NCI-H69 (cell line): ENCODE results near the gene TANGO6.
A peak's percentile ranks its signal among the peaks of the same experiment; 100 is the strongest.

Experiments used
- DNase-seq: peaks from one replicate; lab custom pipeline; 2025; lab: John Stamatoyannopoulos, UW

The TANGO6 gene

DNA sequence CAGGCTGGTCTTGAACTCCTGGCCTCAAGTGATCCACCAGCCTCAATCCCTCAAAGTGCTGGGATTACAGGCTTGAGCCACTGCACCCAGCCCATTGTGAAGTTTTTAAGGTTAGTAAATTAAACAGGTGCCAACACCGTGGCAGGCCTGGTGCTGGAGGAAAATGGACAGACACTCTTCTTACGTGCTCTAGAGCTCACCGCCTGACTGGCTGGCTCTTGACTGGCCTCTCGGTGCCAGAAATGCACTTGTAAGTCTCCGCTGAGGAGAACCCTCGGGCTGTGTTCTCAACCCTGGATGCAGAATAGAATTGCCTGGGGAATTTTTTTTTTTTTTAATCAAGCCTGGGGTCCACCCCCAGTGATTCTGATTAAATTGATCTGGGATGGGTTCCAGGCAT, 251.9 kb downstream of the TANGO6 start:
- DNase-seq = no peak

DNA sequence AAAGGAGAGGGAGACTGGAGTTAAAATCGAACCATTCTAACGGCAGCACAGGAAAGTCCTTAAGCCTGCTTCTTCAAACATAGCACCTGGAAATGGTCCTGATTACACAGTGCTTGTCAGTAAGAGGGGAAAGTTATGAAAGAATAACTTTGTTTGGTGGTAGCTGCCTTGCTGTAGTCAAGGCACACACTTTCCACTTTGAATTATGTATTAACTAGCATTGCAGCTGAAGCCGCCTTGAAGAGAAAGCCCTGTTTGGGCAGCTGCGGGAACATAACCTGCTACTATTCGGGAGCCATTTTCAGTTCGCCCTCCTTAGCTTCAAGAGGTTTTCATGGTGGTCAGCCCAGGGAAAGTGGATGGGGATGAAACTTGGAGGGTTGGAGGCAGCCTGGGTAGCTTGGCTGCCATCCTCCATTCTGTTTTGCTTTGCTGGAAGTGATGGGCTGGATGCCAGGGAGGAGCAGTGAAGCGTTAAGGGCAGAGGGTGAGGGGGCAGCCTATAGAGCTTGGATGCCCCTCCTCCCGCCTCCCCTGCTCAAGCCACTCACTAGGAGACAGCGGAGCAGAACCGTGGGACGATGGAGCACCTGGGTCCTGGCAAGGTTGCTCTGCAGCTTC, 256.9 kb downstream of the TANGO6 start:
- DNase-seq = peak; percentile 69

DNA sequence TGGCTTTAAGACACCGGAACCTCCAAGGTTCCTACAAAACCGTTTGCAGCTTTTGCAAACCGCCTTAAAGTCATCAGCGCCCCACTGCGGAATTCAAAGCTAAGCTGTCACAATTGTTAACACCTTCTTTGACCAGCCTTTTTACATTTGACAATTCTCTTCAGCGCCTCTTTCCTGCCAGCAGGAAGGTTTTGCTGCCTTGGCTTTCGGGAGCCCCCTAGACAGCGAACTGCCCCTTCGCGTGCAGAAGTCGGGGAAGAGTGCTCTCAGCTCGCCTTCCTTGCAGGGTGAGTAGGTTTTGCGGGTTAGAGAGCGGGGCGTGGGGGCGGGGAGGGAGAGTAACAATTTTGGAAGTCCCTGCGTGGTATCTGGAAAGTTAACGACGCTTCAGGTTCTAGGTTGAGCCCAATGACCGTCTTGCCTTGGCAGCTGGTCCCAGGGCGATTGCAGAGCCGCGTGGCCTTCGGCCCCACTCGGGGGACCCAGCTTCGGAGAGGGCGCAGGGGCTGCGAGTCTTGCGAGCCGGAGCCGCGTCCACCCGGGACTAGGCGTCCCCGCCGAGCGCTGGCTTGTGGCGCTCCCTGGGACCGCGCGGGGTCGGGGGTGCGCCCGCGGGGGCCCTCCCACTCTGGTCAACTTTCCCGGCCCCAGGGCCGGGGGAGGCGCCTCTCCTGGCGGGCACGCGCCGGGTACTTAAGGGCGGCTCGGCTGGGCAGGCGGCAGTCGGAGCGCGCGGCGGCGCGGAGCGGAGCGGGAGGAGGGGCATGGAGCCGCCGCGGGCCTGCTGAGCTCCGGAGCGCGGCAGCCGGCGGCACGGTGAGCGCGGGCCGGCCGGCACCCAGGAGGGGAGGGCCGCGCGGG, 262.4 kb downstream of the TANGO6 start, which contains the start of gene HAS3:
TSS of gene HAS3 (plus strand) at position 153 of the 861 bp plus-strand sequence. CDS start 3,743 bp downstream, outside the sequence.
- peak; percentile 72 for DNase-seq

DNA sequence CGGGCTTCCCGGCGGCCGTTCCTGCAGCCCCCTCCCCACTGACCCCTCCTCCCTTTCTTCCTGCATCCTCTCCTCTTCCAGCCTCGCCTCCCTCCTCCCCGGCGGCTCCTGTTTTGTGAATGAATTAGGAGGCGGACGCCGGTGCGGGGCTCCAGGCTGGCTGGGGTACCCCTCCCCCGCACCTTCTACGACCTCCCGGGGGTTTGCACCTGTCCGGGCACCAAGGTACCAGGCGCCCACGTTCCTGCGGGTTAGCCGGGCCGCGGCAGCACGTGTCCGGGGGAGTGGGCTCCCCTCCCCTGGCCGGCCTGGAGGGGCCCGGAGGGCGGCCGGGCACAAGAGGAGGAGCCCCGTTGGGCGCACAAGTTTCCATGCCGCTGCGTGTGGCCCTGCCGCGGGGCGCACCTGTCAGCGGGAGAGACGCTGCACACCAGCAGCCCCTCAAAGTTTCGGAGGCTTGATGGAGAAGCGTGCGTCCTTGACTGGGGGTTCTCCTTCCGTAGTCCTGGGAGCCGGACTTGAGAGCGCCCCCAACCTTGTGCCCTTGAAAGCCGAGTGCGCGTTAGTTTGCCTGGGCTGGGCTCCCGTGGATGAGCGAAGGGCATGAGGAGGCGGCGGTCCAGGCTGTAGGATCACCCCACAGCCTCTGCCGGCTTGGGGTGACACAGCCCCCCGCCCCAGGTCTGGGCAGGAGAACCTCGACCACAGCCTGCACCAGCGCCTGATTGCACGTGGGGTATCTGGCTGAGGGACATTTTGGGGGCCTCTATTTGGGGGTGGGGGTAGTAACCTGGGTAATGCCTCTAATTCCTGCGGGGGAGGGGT, 263.4 kb downstream of the TANGO6 start:
- peak; percentile 52 for DNase-seq

DNA sequence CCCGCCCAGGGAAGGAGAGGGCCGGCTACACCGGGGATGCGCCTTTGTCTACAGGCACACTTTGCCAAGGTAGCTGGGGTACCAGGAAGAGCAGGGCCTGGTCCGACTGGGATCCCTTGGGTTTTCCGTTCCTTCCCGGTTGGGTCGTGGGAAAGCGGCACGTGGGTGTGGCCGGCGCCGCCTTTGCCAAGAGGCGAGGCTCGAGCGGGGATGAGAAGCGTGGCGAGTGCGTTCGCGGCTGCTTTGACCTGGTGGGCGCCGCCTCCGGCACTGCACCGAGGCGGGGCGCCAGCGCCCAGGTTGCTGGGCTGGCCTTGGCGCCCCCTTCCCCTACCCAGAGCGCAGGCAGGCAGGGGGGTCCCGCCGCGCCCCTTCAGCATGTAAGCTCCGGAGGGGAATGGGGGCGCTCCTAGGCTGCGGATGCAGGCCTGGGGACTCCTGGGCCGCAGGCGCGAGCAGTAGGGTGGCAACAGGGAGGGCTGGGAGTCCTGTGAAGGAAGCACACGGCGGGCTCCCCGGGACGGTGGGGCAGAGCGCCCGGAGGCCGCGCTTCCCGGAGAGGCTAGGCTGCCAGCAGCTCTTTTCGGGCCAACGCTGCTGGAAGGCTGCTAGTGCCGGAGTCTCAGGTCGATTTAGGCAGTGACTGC, 264.1 kb downstream of the TANGO6 start:
- DNase-seq = peak; percentile 47

DNA sequence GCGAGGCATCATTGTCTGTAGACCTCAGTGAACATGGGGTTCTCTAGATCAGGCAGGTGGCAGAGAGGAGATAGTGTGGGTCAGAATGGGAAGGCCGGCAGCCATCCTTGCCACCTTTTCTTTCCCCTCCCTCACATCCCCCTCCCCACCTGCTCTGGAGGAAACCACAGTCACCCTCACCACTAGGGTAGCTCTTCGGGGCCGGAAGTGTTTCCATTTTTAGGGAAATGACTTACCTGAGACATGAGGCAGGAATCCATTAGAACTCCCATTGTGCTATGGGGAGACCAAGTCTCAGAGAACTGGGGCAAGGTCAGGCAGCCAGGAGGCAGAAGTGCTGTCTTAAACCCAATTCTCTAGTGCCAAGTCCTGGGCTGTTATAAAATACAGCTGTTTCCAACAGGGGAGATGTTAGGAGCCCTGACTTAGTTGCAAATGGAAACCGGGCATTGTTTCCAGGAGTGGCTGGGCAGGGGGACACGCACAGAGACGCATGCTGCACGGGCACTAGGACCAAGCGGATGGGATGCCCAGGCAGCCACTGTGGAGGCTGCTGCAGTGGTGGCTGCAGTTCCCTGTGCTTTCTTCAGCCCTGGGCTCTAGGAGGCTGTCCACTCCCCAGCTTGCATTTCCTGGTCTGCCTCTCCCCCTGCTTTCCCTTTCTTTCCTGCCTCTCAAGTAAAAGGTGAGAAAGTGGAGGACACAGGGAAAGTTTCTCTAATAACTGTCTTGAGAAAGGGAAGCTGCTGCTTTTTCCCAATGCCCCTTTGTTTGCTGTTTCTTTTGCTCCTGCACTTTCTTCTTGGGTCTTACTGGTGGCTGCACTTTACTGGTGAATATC, 265.0 kb downstream of the TANGO6 start:
- peak; percentile 25 for DNase-seq

DNA sequence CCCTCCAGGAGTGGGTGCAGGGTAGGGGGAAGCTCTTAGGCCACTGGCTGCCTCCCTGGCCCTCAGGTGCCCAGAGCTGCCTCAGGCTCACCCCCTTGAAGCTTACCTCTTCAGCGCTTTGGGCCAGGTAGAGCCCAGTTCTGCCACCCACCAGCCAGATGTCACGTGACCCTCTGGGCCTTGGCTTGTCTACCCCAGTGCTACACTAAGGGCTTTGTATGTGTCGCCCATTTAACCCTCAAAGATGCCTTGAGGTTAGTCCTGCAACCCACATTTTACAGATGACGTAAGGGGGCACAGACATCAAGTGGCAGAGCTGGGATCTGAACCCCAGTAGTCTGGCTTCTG, 265.5 kb downstream of the TANGO6 start:
- DNase-seq = no peak

DNA sequence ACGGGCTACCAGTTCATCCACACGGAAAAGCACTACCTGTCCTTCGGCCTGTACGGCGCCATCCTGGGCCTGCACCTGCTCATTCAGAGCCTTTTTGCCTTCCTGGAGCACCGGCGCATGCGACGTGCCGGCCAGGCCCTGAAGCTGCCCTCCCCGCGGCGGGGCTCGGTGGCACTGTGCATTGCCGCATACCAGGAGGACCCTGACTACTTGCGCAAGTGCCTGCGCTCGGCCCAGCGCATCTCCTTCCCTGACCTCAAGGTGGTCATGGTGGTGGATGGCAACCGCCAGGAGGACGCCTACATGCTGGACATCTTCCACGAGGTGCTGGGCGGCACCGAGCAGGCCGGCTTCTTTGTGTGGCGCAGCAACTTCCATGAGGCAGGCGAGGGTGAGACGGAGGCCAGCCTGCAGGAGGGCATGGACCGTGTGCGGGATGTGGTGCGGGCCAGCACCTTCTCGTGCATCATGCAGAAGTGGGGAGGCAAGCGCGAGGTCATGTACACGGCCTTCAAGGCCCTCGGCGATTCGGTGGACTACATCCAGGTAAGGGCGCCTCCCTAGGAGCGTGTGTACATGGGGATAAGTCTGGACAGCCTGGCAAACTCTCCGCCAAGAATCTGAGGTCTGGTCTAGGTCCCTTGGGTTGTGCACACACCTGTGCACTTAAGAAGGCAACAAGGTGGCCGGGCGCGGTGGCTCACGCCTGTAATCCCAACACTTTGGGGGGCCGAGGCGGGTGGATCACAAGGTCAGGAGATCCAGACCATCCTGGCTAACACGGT, 266.3 kb downstream of the TANGO6 start:
- no peak for DNase-seq

DNA sequence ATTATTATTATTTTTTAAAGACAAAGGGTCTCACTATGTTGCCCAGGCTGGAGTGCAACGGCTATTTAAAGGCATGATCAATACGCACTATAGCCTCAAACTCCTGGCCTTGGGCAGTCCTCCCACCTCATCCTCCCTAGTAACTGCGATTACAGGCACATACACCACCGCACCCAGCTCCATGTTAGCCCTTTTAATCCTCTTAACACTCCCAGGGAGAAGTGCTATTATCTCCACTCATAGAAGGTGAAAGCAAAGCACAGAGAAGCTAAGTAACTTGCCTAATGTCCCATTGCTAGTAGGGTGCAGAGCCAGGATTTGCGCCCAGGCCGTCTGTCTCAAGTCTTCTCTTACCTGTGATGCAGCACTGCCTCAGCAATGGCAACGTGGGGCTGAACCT, 267.1 kb downstream of the TANGO6 start:
- no peak for DNase-seq

DNA sequence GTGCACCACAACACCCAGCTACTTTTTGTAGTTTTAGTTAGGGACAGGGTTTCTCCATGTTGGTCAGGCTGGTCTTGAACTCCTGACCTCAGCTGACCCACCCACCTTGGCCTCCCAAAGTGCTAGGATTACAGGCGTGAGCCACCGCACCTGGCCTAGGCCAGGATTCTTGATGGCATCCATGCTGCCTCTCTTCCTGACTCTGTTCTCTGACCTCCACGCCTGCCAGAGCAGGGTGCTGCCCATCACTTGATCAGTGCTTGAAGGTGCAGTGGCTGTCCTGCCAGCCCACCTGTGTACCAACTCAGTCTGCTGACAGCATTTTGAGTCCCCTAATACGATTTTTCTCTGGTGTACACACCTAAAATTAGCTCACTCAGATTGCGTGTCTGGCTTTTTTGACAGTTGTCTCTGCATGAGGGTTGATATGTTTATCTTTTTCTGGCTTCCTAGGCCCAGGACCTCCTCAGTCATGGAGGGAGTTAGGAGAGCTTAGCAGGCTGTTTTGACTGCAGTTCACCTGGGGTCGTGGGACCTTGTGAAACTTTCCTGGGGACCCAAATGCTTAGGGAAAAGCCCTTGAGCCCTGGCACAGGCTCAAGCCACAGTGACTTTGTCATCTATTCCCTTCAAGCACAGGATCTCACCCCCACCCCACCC, 268.0 kb downstream of the TANGO6 start:
- no peak for DNase-seq

DNA sequence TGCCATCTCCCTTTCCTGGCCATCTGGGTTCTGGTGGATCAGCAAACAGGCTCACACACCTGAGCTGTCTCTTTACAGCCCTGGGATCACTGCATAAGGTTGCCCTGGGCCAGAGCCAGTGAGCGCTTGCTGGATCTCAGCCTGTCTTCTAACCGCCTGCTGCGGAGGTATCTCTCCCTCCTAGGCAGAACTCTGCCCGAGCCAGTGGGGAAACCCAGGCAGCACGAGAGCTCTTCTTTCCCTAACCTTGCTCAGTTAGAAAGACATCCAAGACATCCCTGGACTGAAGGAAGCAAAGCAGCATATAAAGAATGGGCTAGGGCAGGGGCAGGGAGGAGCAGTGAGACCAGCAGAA, 268.5 kb downstream of the TANGO6 start:
- DNase-seq = no peak

DNA sequence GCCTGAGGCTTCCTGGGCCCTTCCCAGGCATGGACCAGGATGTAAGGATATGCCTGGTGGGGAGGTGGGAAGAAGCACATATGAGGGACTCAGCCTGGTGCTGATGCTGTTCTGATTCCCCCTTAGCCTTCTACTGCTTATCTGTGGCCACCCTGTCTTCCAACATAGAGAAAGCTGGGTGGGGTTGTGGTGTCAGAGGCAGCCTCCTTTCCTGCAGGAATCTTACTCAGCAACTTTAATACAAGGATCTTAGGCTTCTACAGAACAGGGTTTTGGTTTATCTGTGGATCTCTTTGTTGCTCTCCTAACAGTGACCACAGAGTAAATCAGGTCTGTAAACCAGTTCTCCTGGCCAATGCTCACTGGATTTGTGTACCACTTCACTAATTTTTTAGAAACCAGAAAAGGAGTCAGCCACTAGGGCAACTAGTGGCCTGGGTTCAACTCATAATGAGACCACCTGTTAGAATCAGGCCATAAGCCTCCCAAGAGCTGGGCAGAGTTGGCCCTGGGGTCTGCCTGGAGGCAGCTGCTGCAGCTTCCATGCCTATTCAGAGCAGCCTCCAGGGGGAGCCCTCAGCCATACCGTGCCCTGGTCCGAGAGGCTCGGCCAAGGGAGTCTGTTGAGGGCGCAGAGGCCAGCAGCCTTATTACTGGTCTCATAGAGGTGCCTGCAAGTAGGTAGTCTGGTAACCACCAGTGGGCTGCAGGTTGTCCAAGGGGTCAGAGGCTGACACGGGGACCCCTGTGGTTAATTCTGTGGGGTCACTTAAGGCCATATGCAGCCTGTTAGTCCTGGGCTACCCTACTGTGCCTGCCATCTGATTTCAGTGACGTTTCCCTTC, 269.2 kb downstream of the TANGO6 start:
- peak; percentile 39 for DNase-seq

DNA sequence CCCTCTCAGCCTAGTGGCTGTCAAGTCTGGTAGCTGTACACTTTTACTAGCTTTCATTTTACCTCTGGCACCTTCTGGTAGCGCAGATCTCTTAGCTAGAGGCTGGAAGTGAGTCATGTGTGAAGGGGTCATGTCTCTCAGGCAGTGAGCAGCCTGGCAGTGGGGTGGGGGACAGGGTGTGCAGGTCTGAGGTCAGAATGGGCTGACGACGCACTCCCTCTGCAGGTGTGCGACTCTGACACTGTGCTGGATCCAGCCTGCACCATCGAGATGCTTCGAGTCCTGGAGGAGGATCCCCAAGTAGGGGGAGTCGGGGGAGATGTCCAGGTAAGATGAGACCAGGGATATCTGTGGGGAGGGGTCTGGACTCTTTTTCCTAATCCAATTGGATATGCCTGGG, 269.9 kb downstream of the TANGO6 start:
- DNase-seq = no peak

DNA sequence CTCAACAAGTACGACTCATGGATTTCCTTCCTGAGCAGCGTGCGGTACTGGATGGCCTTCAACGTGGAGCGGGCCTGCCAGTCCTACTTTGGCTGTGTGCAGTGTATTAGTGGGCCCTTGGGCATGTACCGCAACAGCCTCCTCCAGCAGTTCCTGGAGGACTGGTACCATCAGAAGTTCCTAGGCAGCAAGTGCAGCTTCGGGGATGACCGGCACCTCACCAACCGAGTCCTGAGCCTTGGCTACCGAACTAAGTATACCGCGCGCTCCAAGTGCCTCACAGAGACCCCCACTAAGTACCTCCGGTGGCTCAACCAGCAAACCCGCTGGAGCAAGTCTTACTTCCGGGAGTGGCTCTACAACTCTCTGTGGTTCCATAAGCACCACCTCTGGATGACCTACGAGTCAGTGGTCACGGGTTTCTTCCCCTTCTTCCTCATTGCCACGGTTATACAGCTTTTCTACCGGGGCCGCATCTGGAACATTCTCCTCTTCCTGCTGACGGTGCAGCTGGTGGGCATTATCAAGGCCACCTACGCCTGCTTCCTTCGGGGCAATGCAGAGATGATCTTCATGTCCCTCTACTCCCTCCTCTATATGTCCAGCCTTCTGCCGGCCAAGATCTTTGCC, 271.1 kb downstream of the TANGO6 start:
- DNase-seq = no peak

DNA sequence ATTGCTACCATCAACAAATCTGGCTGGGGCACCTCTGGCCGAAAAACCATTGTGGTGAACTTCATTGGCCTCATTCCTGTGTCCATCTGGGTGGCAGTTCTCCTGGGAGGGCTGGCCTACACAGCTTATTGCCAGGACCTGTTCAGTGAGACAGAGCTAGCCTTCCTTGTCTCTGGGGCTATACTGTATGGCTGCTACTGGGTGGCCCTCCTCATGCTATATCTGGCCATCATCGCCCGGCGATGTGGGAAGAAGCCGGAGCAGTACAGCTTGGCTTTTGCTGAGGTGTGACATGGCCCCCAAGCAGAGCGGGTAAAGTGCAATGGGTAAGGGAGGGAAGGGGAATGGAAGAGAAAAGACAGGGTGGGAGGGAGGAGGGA, 271.6 kb downstream of the TANGO6 start:
- no peak for DNase-seq

DNA sequence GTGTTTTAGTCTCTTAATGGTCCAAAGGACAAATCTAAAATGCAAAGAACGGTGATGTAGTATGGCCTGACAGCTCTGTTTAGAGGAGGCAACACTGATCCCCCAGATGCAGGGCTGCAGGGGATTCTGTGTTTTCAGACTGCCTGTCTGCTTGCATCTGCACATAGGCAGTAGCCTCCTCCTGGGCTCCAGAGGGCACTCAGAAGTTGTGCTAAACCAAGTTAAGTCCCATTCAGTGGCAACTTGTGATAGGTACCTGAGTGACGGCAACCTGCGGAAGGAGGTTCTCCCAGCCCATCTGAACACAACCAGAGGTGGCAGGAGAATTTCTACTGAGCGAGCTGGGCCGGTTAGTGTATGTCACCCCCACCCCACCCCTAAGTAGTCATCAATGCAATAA, 272.0 kb downstream of the TANGO6 start:
- no peak for DNase-seq

DNA sequence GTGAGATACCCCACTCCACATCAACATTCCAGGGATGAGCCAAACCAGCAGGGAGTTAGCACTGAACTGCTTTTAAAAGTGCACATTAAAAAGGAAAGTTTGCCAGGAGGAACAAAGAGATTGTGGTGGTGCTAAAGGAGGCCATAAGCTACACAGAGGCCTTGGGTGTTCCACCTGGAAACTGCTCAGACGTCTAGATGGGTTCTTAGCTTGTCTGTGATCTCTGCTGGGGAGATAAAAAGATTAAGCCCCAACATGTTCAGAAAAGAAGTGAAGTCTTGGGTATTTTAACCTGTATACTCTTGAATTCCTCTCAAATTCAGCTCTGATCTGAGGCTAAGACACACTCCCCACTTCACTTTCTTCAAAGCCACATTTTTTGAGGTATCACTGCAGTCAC, 272.5 kb downstream of the TANGO6 start:
- no peak for DNase-seq

DNA sequence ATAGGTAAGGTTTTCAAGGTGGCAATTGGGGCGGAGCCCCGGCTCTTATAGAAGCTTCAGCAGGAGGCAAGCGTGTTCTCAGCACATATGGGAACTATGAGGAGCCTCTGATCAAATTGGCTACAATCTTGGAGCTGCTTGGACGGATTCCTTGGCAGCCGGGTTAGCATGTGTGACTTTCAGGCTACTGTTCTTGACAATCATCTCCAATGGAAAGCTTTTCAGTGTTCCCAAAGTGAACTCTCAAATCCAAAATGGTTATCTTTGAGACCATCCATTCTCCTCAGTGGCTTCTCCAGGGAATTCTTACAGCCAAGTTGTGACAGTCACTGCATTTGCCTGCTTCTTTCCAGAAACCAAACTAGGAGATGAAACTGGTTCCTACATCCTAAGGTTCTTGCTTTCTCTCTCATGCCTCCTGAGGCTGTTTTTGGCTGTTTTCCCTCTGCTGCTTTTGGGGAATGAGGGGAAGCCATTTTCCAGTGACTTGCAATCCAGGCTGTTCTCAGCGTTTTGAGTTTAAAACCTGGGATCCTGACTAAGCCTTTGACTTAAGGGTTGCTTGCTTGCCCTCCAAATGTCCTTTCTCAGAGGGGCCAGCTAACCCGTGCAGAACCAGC, 273.0 kb downstream of the TANGO6 start:
- DNase-seq = no peak
